Ovary (tissue), 9 donors: ENCODE data around the gene ADAMTS10. TPM values are rescaled to one million over a fixed set of nuclear protein-coding genes. Genes with fewer than 3 reads are reported as not detected.

Experiments
- DNase-seq, 5 donors: peaks; one replicate each; pipeline ENCODE4 v3.0.0-alpha.2; 2019 to 2020
- H3K27ac ChIP-seq, 2 donors: fragments of 200-600 bp; one replicate each; pipeline versions ENCODE4 v1.5.1 to v1.8.0; 2019 to 2022
- H3K27me3 ChIP-seq: fragments of 200-600 bp; one replicate; pipeline ENCODE4 v1.8.0; 2022
- H3K36me3 ChIP-seq: fragments of 200-600 bp; sonication (generic); one replicate; pipeline ENCODE4 v1.5.1; 2019
- H3K4me1 ChIP-seq: one replicate; pipeline ENCODE4 v1.8.1; 2013; ENCODE audit warnings: mild to moderate bottlenecking, moderate library complexity; ENCODE audit not compliant: insufficient read depth
- H3K4me3 ChIP-seq: fragments of 200-600 bp; sonication (generic); one replicate; pipeline ENCODE4 v1.5.1; 2017
- H3K9me3 ChIP-seq, 2 donors: fragments of 200-600 bp in 1 of 2; sonication (generic) in 1 of 2; one replicate each; pipeline versions ENCODE4 v1.5.1 to v1.8.1; 2013 to 2019; ENCODE audit warnings: mild to moderate bottlenecking in 1 of 2, moderate library complexity in 1 of 2
- CTCF ChIP-seq, 3 donors: fragments of 450-650 bp in 2 of 3; fragments of 200-600 bp in 1 of 3; IDR thresholded peaks; one replicate each; pipeline versions ENCODE4 v1.5.1 to v1.8.0; 2016 to 2022; ENCODE audit warnings: antibody characterized with exemption in 3 of 3, mild to moderate bottlenecking in 1 of 3
- EP300 ChIP-seq: sonication (generic); formaldehyde crosslinking; IDR thresholded peaks from one replicate; pipeline ENCODE4 v1.6.1; 2017; ENCODE audit warnings: antibody characterized with exemption
- POLR2A ChIP-seq: fragments of 450-650 bp; IDR thresholded peaks from one replicate; pipeline ENCODE4 v1.6.1; 2017; ENCODE audit warnings: antibody characterized with exemption, mild to moderate bottlenecking, moderate library complexity
- WGBS, 3 donors: extraction: QIAGEN DNeasy Blood & Tissue Kit in 1 of 3; methylation state at CpG; one replicate each; pipeline versions ENCODE4 v1.1.5 to v1.1.7; 2013 to 2017; 5-methylcytosine and 5-hydroxymethylcytosine counted together
- intact Hi-C, 4 donors: fragments of 100-400 bp; cut with DNase I; formaldehyde crosslinking; loops; one replicate each; pipeline versions ENCODE4 v1.11.0 to v1.15.1; 2022 to 2023
- polyA plus RNA-seq, 2 donors: library from polyadenylated mRNA; stranded (reverse); fragments of 200-250 nt in 1 of 2; fragments of 350-450 nt in 1 of 2; fragmentation: Illumina TruSeq in 1 of 2; extraction: RNeasy Lipid Tissue Mini Kit (QIAGEN cat#74804) in 1 of 2; gene quantifications; one replicate each; pipeline ENCODE4 v1.2.3, GENCODE V29; 2013 to 2014
- total RNA-seq, 7 donors: library from RNA; depleted of rRNA in 2 of 7; stranded (reverse); fragments of >200 nt in 2 of 7; fragmentation: NEBNext Ultra II Directional in 3 of 7; extraction: Animal tissue kit (Norgen Biotek cat#: 25700) in 3 of 7; gene quantifications; one replicate each; pipeline versions ENCODE4 v1.1.0 to v1.2.4, GENCODE V29; 2016 to 2023
- donor health status: DM: no; HTN: no; CAD: no; lungs with moderate emphysema.
- donor health status: DM: no; HTN: no; CAD: no.
- donor health status: Bipolar disorder and iron deficiency.
- donor health status: DM: yes; HTN: yes; CAD: no.
- donor health status: DM: no; HTN: no; CAD: no.
- donor health status: DM: yes; HTN: yes; CAD: no.

ADAMTS10 gene
- total and polyA plus RNA-seq, 9 donors, result 6.2 to 49.3 (median 37.4) TPM

- no peak for DNase-seq
- no peak overlapping the region for H3K27ac ChIP-seq
- peaks cover 4% of the 10 kb centered on the region for H3K4me1 ChIP-seq
- H3K9me3 ChIP-seq, result no peaks in the 10 kb centered on the region
- TF ChIP-seq CTCF (IDR thresholded peaks at IDR 0.05) (no peak), POLR2A (no peak), EP300 (no peak)
- no peaks in the 10 kb centered on the region for H3K27me3 ChIP-seq
- intact Hi-C loops, result loop anchor here in 1 of 4 donors (10.0 kb wide), 1 partner anchor 220 kb away; the partner anchor contains the start of genes MBD3L1 and ZNF558
- 7 to 27% (median 18%) methylated on average over 6 of the region's 6 CpGs for WGBS, 3 donors
- H3K4me3 ChIP-seq, result no peak overlapping the region
- H3K36me3 ChIP-seq, result no peaks in the 10 kb centered on the region
Observed at GRCh38 chr19:8615024-8615423, 4.5 kb upstream of the ADAMTS10 start.

- no peak overlapping the region for H3K27ac ChIP-seq
- no peak for DNase-seq
Observed at GRCh38 chr19:8614455-8614854, 3.9 kb upstream of the ADAMTS10 start.

GRCh38 chr19:8612807-8613171, 2.3 kb upstream of the ADAMTS10 start:
- Histone ChIP-seq H3K4me1 (peaks cover 9% of the 10 kb centered on the region), H3K27me3 (no peaks in the 10 kb centered on the region), H3K36me3 (no peaks in the 10 kb centered on the region), H3K4me3 (no peak overlapping the region), H3K9me3 (no peaks in the 10 kb centered on the region), H3K27ac (no peak overlapping the region)
- TF ChIP-seq EP300 (no peak), POLR2A (no peak), CTCF (IDR thresholded peaks at IDR 0.05) (no peak)
- 45 to 48% (median 47%) methylated on average over 5 of the region's 5 CpGs for WGBS, 3 donors
- DNase-seq, result no peak
- intact Hi-C loops, result loop anchor here in 1 of 4 donors (10.0 kb wide), 1 partner anchor 222 kb away; the partner anchor contains the start of genes MBD3L1 and ZNF558

More at GRCh38 chr19:8614455-8614854, 3.9 kb upstream of the ADAMTS10 start:
- Histone ChIP-seq H3K36me3 (no peaks in the 10 kb centered on the region), H3K27me3 (no peaks in the 10 kb centered on the region), H3K4me1 (peaks cover 4% of the 10 kb centered on the region), H3K9me3 (no peaks in the 10 kb centered on the region), H3K4me3 (no peak overlapping the region)
- TF ChIP-seq EP300, result no peak
- no peak for TF ChIP-seq POLR2A
- no peak for TF ChIP-seq CTCF (IDR thresholded peaks at IDR 0.05)
- 63 to 75% (median 65%) methylated on average over 2 of the region's 2 CpGs for WGBS, 3 donors
- intact Hi-C loops, result loop anchor here in 1 of 4 donors (10.0 kb wide), 1 partner anchor 220 kb away; the partner anchor contains the start of genes MBD3L1 and ZNF558

- Histone ChIP-seq H3K4me3 (no peak overlapping the region), H3K27me3 (no peaks in the 10 kb centered on the region), H3K9me3 (no peaks in the 10 kb centered on the region), H3K4me1 (peaks cover 11% of the 10 kb centered on the region), H3K36me3 (no peaks in the 10 kb centered on the region), H3K27ac (no peak overlapping the region)
- intact Hi-C loops, result loop anchor here in 1 of 4 donors (10.0 kb wide), 1 partner anchor 223 kb away; the partner anchor contains the start of genes MBD3L1 and ZNF558
- DNase-seq, result peak; percentile 65 to 85 (median 78)
- 28 to 36% (median 28%) methylated on average over 12 of the region's 12 CpGs for WGBS, 3 donors
- no peak for TF ChIP-seq CTCF (IDR thresholded peaks at IDR 0.05)
Observed at GRCh38 chr19:8611877-8612806, 1.6 kb upstream of the ADAMTS10 start.
